ENCODE measurements around the gene PRDM9. TPM values are rescaled to one million over a fixed set of nuclear protein-coding genes. Genes with fewer than 3 reads are reported as not detected.

PRDM9 gene
- total RNA-seq, 4 donors from 2014 or later, result not detected

DNA sequence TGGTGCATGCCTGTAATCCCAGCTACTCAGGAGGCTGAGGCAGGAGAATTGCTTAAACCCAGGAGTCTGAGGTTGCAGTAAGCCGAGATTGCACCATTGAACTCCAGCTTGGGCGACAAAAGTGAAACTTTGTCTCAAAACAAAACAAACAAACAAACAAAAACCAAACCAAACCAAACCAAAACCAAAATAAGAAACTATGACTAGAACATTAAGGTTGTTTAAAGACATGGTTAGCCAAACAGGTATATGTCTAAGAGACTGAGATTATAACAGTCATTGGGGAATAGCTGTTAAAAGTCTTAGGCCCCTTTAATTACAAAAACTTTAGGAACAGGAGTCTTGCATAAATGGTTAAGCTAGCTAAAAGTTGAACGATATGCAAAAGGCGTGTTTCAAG, 63.6 kb downstream of the PRDM9 start:
- no peak overlapping the region for H3K4me3 ChIP-seq
- WGBS, 2 donors (ENCODE audit: low coverage in 1 of 2), result 76 to 78% methylated on average over 4 of the region's 4 CpGs
- H3K27ac ChIP-seq, result no peak overlapping the region
- no peak for ATAC-seq
- H3K36me3 ChIP-seq, result no peaks in the 10 kb centered on the region
- H3K4me1 ChIP-seq, result no peaks in the 10 kb centered on the region
- TF ChIP-seq POLR2AphosphoS5 (IDR thresholded peaks at IDR 0.05), result no peak
- no peak for TF ChIP-seq POLR2A (IDR thresholded peaks at IDR 0.05)
- TF ChIP-seq CTCF (IDR thresholded peaks at IDR 0.05), result no peak
- TF ChIP-seq EP300 (IDR thresholded peaks at IDR 0.05), result no peak
- no peaks in the 10 kb centered on the region for H3K9me3 ChIP-seq
- no peaks in the 10 kb centered on the region for H3K27me3 ChIP-seq

All from gastroesophageal sphincter (tissue), 4 donors.